Central memory CD8-positive, alpha-beta T cell (primary cell): ENCODE results near the gene BNC2.

Source experiments
- ATAC-seq: fragments of 150-1000 bp; cut with Tn5 transposase; replicated peaks from 2 replicates; pipeline ENCODE4 v1.10.0; 2022; ENCODE audit warnings: mild to moderate bottlenecking, moderate FRiP score, moderate number of reproducible peaks; ENCODE audit not compliant: poor library complexity, severe bottlenecking; ENCODE audit errors: extremely low read depth
- DNase-seq, 2 donors: peaks; one replicate each; pipeline ENCODE4 v3.0.0; 2021; ENCODE audit warnings: low spot score in 2 of 2
- H3K27ac Mint-ChIP-seq: one replicate; pipeline ENCODE4 v1.8.0; 2022; ENCODE audit warnings: low read depth, mild to moderate bottlenecking, moderate library complexity, mixed read lengths
- H3K27me3 Mint-ChIP-seq: one replicate; pipeline ENCODE4 v1.8.0; 2022; ENCODE audit warnings: mixed read lengths
- H3K36me3 Mint-ChIP-seq: one replicate; pipeline ENCODE4 v1.8.0; 2022; ENCODE audit warnings: mild to moderate bottlenecking, moderate library complexity, mixed read lengths; ENCODE audit not compliant: insufficient read depth
- H3K4me1 Mint-ChIP-seq: one replicate; pipeline ENCODE4 v1.8.0; 2022; ENCODE audit warnings: mixed read lengths
- H3K4me3 Mint-ChIP-seq: one replicate; pipeline ENCODE4 v1.8.0; 2022; ENCODE audit warnings: mild to moderate bottlenecking, moderate library complexity, mixed read lengths
- H3K9me3 Mint-ChIP-seq: one replicate; pipeline ENCODE4 v1.8.0; 2022; ENCODE audit warnings: mixed read lengths

The BNC2 gene

GRCh38 chr9:16639644-16640043 lies 230.8 kb downstream of the BNC2 start:
- Mint-ChIP-seq H3K27ac (no peak overlapping the region), H3K4me1 (no peaks in the 10 kb centered on the region), H3K4me3 (no peak overlapping the region), H3K27me3 (no peaks in the 10 kb centered on the region), H3K36me3 (no peaks in the 10 kb centered on the region), H3K9me3 (no peaks in the 10 kb centered on the region)
- DNase-seq, result no peak
- no peak for ATAC-seq

DNA sequence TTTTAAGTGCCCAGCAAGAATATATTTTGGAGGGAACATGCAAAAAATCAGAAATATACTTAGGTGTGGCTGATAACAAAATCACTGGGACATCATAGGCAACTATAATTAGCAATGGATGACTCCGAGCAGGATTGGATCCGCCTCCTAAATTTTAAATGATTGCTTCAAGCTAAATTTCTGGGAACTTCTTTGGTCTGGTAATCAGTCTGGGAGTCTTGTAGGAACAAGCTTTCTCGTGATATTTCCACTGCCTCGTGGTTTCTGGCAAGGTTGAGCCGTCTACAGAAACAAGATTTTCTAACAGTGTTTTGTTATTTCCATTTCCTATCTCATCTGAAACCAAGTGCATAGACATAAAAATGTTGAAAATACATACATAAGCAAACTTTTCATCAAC lies 232.6 kb downstream of the BNC2 start:
- H3K36me3 Mint-ChIP-seq, result no peaks in the 10 kb centered on the region
- no peaks in the 10 kb centered on the region for H3K27me3 Mint-ChIP-seq
- H3K9me3 Mint-ChIP-seq, result no peaks in the 10 kb centered on the region
- H3K4me1 Mint-ChIP-seq, result no peaks in the 10 kb centered on the region
- no peak overlapping the region for H3K4me3 Mint-ChIP-seq
- DNase-seq (no peak), ATAC-seq (no peak)
- H3K27ac Mint-ChIP-seq, result no peak overlapping the region

GRCh38 chr9:16637218-16637617 lies 233.3 kb downstream of the BNC2 start:
- ATAC-seq, result no peak
- no peak overlapping the region for H3K27ac Mint-ChIP-seq
- H3K9me3 Mint-ChIP-seq, result no peaks in the 10 kb centered on the region
- no peak for DNase-seq
- H3K36me3 Mint-ChIP-seq, result peaks cover 1% of the 10 kb centered on the region
- no peaks in the 10 kb centered on the region for H3K4me1 Mint-ChIP-seq
- no peak overlapping the region for H3K4me3 Mint-ChIP-seq
- H3K27me3 Mint-ChIP-seq, result no peaks in the 10 kb centered on the region

GRCh38 chr9:16633794-16634193 lies 236.7 kb downstream of the BNC2 start:
- H3K9me3 Mint-ChIP-seq, result no peaks in the 10 kb centered on the region
- H3K27me3 Mint-ChIP-seq, result no peaks in the 10 kb centered on the region
- DNase-seq (no peak), ATAC-seq (no peak)
- no peaks in the 10 kb centered on the region for H3K4me1 Mint-ChIP-seq
- no peak overlapping the region for H3K4me3 Mint-ChIP-seq
- peaks cover 1% of the 10 kb centered on the region for H3K36me3 Mint-ChIP-seq
- H3K27ac Mint-ChIP-seq, result no peak overlapping the region

DNA sequence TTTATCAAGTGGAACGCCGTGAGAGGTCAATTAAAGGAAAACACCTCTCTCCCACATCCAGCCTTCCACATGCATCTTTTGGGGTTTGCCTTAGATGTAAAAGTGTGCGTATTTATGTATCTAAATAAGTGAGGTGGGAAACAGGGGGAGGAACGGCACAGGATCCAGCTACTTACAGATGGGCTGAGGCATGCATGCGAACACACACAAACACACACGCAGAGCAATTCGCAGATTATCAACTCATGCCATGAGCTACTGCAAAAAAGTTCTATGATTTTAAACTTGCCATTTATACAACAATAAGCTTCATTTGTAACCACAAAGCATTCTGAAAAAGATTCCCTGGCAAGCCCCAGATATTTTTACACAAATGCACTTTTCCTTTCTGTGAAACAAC lies 242.1 kb downstream of the BNC2 start:
- Mint-ChIP-seq H3K36me3 (peaks cover 2% of the 10 kb centered on the region), H3K4me1 (no peaks in the 10 kb centered on the region), H3K27me3 (no peaks in the 10 kb centered on the region), H3K27ac (no peak overlapping the region), H3K4me3 (no peak overlapping the region), H3K9me3 (no peaks in the 10 kb centered on the region)
- ATAC-seq (no peak), DNase-seq (no peak)

GRCh38 chr9:16627967-16628366 lies 242.5 kb downstream of the BNC2 start:
- Mint-ChIP-seq H3K4me1 (no peaks in the 10 kb centered on the region), H3K4me3 (no peak overlapping the region), H3K9me3 (no peaks in the 10 kb centered on the region), H3K27ac (no peak overlapping the region), H3K36me3 (peaks cover 2% of the 10 kb centered on the region), H3K27me3 (no peaks in the 10 kb centered on the region)
- ATAC-seq (no peak), DNase-seq (no peak)

GRCh38 chr9:16627521-16627920 lies 242.9 kb downstream of the BNC2 start:
- H3K4me3 Mint-ChIP-seq, result no peak overlapping the region
- H3K36me3 Mint-ChIP-seq, result peaks cover 2% of the 10 kb centered on the region
- no peak for ATAC-seq

GRCh38 chr9:16626577-16627130 lies 243.8 kb downstream of the BNC2 start:
- Mint-ChIP-seq H3K9me3 (no peaks in the 10 kb centered on the region), H3K4me3 (no peak overlapping the region), H3K4me1 (no peaks in the 10 kb centered on the region), H3K27ac (no peak overlapping the region), H3K36me3 (peaks cover 1% of the 10 kb centered on the region), H3K27me3 (no peaks in the 10 kb centered on the region)
- DNase-seq (no peak), ATAC-seq (no peak)

More at GRCh38 chr9:16627521-16627920, 242.9 kb downstream of the BNC2 start:
- no peaks in the 10 kb centered on the region for H3K27me3 Mint-ChIP-seq
- no peaks in the 10 kb centered on the region for H3K9me3 Mint-ChIP-seq
- DNase-seq, result no peak
- no peaks in the 10 kb centered on the region for H3K4me1 Mint-ChIP-seq
- H3K27ac Mint-ChIP-seq, result no peak overlapping the region

- DNase-seq, result no peak
- ATAC-seq, result no peak
- Mint-ChIP-seq H3K36me3 (peaks cover 1% of the 10 kb centered on the region), H3K9me3 (no peaks in the 10 kb centered on the region), H3K4me1 (no peaks in the 10 kb centered on the region), H3K27ac (no peak overlapping the region), H3K27me3 (no peaks in the 10 kb centered on the region), H3K4me3 (no peak overlapping the region)
These were observed 244.7 kb downstream of the BNC2 start for GRCh38 chr9:16625811-16626210.

DNA sequence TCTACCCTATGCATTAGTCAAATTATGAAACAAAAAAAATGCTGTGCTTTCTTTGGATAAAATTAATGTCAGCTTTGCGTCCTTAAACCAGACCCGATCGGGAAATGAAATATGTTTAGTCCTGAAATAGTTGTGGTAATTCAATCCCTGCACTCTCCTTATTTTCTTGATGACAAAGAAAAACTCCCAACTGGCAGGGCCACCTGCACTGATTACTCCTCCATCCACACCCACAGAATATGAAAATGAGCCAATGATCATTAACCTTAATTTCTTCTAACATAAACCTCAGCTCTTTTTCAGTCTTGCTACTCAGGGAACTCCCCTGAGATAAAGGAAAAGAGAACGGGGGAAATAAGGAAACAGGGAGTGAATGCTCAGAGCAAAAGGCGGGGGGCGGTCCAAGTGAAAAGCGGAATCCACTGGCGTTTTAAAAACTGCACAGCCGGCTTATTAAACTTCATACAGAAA lies 245.3 kb downstream of the BNC2 start:
- DNase-seq, result no peak
- no peaks in the 10 kb centered on the region for H3K27me3 Mint-ChIP-seq

DNA sequence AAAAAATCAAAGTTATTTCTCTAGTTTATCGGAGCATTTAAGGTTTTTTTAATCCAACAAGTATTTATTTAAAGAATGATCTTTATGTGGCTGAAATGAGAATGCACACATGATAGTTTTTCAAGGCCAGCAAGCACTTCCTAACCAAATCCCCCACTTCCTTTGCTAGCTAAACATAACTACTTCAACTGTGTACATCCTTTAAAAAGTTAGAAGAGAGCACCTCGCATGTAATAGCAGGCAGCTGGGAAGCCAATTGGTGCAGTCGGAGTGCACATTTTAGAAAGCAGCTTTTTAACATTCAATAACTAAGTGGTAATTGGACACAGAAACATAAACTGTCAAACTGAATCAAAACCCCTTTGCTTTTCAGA lies 245.7 kb downstream of the BNC2 start:
- H3K36me3 Mint-ChIP-seq, result peaks cover 1% of the 10 kb centered on the region
- H3K4me3 Mint-ChIP-seq, result no peak overlapping the region
- no peak overlapping the region for H3K27ac Mint-ChIP-seq
- DNase-seq (no peak), ATAC-seq (no peak)
- no peaks in the 10 kb centered on the region for H3K4me1 Mint-ChIP-seq
- H3K27me3 Mint-ChIP-seq, result no peaks in the 10 kb centered on the region
- no peaks in the 10 kb centered on the region for H3K9me3 Mint-ChIP-seq

More for the DNA sequence above, 245.3 kb downstream of the BNC2 start:
- no peak overlapping the region for H3K4me3 Mint-ChIP-seq
- H3K4me1 Mint-ChIP-seq, result no peaks in the 10 kb centered on the region
- ATAC-seq, result no peak
- H3K9me3 Mint-ChIP-seq, result no peaks in the 10 kb centered on the region
- H3K27ac Mint-ChIP-seq, result no peak overlapping the region
- H3K36me3 Mint-ChIP-seq, result peaks cover 1% of the 10 kb centered on the region

DNA sequence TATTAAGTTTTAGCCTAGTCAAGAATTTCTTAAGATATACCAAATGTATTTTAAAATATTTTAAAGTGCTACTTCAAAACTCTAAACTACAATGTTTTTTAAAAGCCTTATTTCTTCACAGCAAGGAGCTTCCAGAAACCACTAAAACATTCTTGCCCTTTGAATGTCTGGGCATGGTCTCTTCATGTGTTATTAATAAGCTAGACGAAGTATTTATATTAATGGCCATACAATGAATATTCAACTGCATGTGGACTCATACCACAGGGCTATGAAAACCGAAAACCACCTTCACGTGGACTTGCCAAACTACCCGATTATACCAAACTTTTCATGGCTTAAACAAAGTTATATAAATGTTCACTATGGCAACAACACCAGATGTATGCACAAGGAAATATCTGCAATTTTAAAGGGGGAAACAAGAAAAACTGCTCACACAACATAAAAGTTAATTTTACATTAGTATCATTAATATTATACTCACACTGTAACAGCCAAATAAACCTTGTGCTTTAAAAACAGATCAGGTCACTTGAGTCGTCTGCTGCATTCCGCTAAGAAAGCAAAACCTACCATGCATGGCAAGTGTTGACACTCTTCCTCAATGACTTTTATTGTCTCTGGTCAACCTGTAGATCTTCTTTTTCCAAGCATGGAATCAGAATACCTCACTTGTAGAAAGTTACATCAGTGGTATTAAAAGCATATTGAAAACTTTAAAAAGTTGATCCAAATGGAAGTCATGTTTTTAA lies 246.3 kb downstream of the BNC2 start:
- ATAC-seq (no peak), DNase-seq (no peak)
- no peaks in the 10 kb centered on the region for H3K27me3 Mint-ChIP-seq
- H3K9me3 Mint-ChIP-seq, result no peaks in the 10 kb centered on the region
- H3K4me3 Mint-ChIP-seq, result no peak overlapping the region
- H3K27ac Mint-ChIP-seq, result no peak overlapping the region
- peaks cover 1% of the 10 kb centered on the region for H3K36me3 Mint-ChIP-seq
- H3K4me1 Mint-ChIP-seq, result no peaks in the 10 kb centered on the region

GRCh38 chr9:16622541-16622940 lies 247.9 kb downstream of the BNC2 start:
- Mint-ChIP-seq H3K27ac (no peak overlapping the region), H3K9me3 (no peaks in the 10 kb centered on the region), H3K4me1 (no peaks in the 10 kb centered on the region), H3K27me3 (no peaks in the 10 kb centered on the region), H3K36me3 (peaks cover 1% of the 10 kb centered on the region), H3K4me3 (no peak overlapping the region)
- no peak for ATAC-seq
- no peak for DNase-seq
